Fibroblast of skin of abdomen (primary cell): ENCODE measurements around the gene METTL1.

Experiments
- DNase-seq: peaks from one replicate; pipeline ENCODE4 v3.0.0-alpha.2; 2013

The METTL1 gene

GRCh38 chr12:57767305-57767698 lies 4.6 kb downstream of the METTL1 start:
- DNase-seq = no peak

GRCh38 chr12:57766464-57767304 lies 5.2 kb downstream of the METTL1 start, which contains the start of gene CYP27B1:
Gene CYP27B1 (minus strand): TSS chr12:57767078. CDS start chr12:57767041, 37 bp downstream.
- no peak for DNase-seq

GRCh38 chr12:57765698-57766463 lies 6.0 kb downstream of the METTL1 start:
- no peak for DNase-seq

GRCh38 chr12:57765003-57765697 lies 6.8 kb downstream of the METTL1 start:
- no peak for DNase-seq

GRCh38 chr12:57764662-57765002 lies 7.3 kb downstream of the METTL1 start:
- DNase-seq = no peak

GRCh38 chr12:57763881-57764661 lies 7.8 kb downstream of the METTL1 start:
- DNase-seq = no peak

GRCh38 chr12:57762463-57762862 lies 9.4 kb downstream of the METTL1 start:
- no peak for DNase-seq

- no peak for DNase-seq
Measured at GRCh38 chr12:57761391-57761998, 10.4 kb downstream of the METTL1 start.

- DNase-seq = no peak
Measured at GRCh38 chr12:57760347-57760982, 11.4 kb downstream of the METTL1 start.

GRCh38 chr12:57759360-57759980 lies 12.4 kb downstream of the METTL1 start:
- no peak for DNase-seq

- no peak for DNase-seq
Measured at GRCh38 chr12:57758552-57759359, 13.1 kb downstream of the METTL1 start.

GRCh38 chr12:57757771-57758170 lies 14.1 kb downstream of the METTL1 start:
- no peak for DNase-seq

GRCh38 chr12:57756406-57757341 lies 15.2 kb downstream of the METTL1 start:
- DNase-seq = peak; percentile 32

GRCh38 chr12:57755454-57756372 lies 16.2 kb downstream of the METTL1 start:
- no peak for DNase-seq

GRCh38 chr12:57755194-57755453 lies 16.8 kb downstream of the METTL1 start:
- DNase-seq = no peak

- DNase-seq = no peak
Measured at GRCh38 chr12:57754411-57755193, 17.3 kb downstream of the METTL1 start, which contains the start of gene MARCHF9. Gene MARCHF9 (plus strand): TSS chr12:57755103. CDS start chr12:57755529, 426 bp downstream.

- no peak for DNase-seq
Measured at GRCh38 chr12:57753756-57754337, 18.1 kb downstream of the METTL1 start.
